Ascending aorta (tissue), 2 donors: ENCODE results near the gene PCYT2. TPM values are rescaled to one million over a fixed set of nuclear protein-coding genes. Genes with fewer than 3 reads are reported as not detected.

Source experiments
- DNase-seq, 2 donors: peaks; one replicate each; pipeline ENCODE4 v3.0.0-alpha.2; 2019; ENCODE audit warnings: low spot score in 2 of 2
- H3K27ac ChIP-seq, 2 donors: fragments of 200-600 bp; sonication (generic); one replicate each; pipeline ENCODE4 v1.5.1; 2016 to 2017; ENCODE audit warnings: mild to moderate bottlenecking in 1 of 2
- H3K27me3 ChIP-seq: fragments of 200-600 bp; sonication (generic); one replicate; pipeline ENCODE4 v1.5.1; 2017
- H3K36me3 ChIP-seq, 2 donors: fragments of 200-600 bp; sonication (generic); one replicate each; pipeline ENCODE4 v1.5.1; 2016
- H3K4me1 ChIP-seq, 2 donors: fragments of 200-600 bp; sonication (generic); one replicate each; pipeline ENCODE4 v1.5.1; 2016 to 2017; ENCODE audit warnings: mild to moderate bottlenecking in 1 of 2
- H3K4me3 ChIP-seq, 2 donors: fragments of 200-600 bp; sonication (generic); one replicate each; pipeline ENCODE4 v1.5.1; 2016 to 2017; ENCODE audit warnings: mild to moderate bottlenecking in 1 of 2
- H3K9me3 ChIP-seq, 2 donors: fragments of 200-600 bp; sonication (generic); one replicate each; pipeline ENCODE4 v1.5.1; 2016
- CTCF ChIP-seq, 3 experiments: fragments of 200-600 bp in 2 of 3; fragments of 450-650 bp in 1 of 3; sonication (generic) in 2 of 3; IDR thresholded peaks; one replicate each; pipeline ENCODE4 v1.5.1; 2016 to 2019; ENCODE audit warnings: antibody characterized with exemption in 3 of 3, mild to moderate bottlenecking in 1 of 3, moderate library complexity in 1 of 3
- intact Hi-C: fragments of 100-400 bp; cut with DNase I; formaldehyde crosslinking; loops from one replicate; pipeline ENCODE4 v1.15.1; 2023
- total RNA-seq: library from RNA; depleted of rRNA; stranded (reverse); fragments of >200 nt; gene quantifications from one replicate; pipeline ENCODE4 v1.1.0, GENCODE V29; 2016

Gene PCYT2
- total RNA-seq, 1 donor from 2014 or later = 81.1 TPM

GRCh38 chr17:81871387-81872230 is 39.6 kb downstream of the PCYT2 start:
- Histone ChIP-seq H3K9me3 (no peaks in the 10 kb centered on the region), H3K27ac (peak overlapping the region; percentile 96 to 99), H3K4me3 (peak overlapping the region; percentile 83 to 95), H3K36me3 (peaks cover 22 to 26% of the 10 kb centered on the region in 2 donors), H3K27me3 (no peaks in the 10 kb centered on the region), H3K4me1 (peaks cover 18 to 32% of the 10 kb centered on the region in 2 donors)
- DNase-seq = peak; percentile 74 to 96
- intact Hi-C loops = loop anchor here (1.0 to 5.0 kb wide), 5 partner anchors 11 to 151 kb away; partner anchors contain the start of genes ALYREF, ANAPC11, CENPX and LRRC45
- TF ChIP-seq CTCF (IDR thresholded peaks at IDR 0.05) = peak; percentile 27 to 53 (median 53)

GRCh38 chr17:81870981-81871386 is 40.2 kb downstream of the PCYT2 start, which contains the start of gene ARHGDIA:
Gene ARHGDIA (minus strand): TSS chr17:81871337. CDS start chr17:81869930, 1,407 bp downstream.
- Histone ChIP-seq H3K36me3 (peaks cover 22 to 29% of the 10 kb centered on the region in 2 donors), H3K4me1 (peaks cover 18 to 32% of the 10 kb centered on the region in 2 donors), H3K9me3 (no peaks in the 10 kb centered on the region), H3K27ac (peak within 1 kb of the TSS; percentile 96 to 99), H3K4me3 (peak within 1 kb of the TSS; percentile 83 to 95), H3K27me3 (no peaks in the 10 kb centered on the region)
- no peak for TF ChIP-seq CTCF (IDR thresholded peaks at IDR 0.05)
- intact Hi-C loops = loop anchor here (1.0 to 5.0 kb wide), 5 partner anchors 11 to 151 kb away; partner anchors contain the start of genes ALYREF, ANAPC11, CENPX and LRRC45
- no peak for DNase-seq

GRCh38 chr17:81870131-81870980 is 40.8 kb downstream of the PCYT2 start:
- H3K4me1 ChIP-seq = peaks cover 18 to 32% of the 10 kb centered on the region in 2 donors
- DNase-seq = no peak
- H3K27me3 ChIP-seq = no peaks in the 10 kb centered on the region
- intact Hi-C loops = loop anchor here (2.0 to 5.0 kb wide), 4 partner anchors 20 to 152 kb away; partner anchors contain the start of genes ALYREF, ANAPC11, CENPX and LRRC45
- H3K36me3 ChIP-seq = peaks cover 22 to 33% of the 10 kb centered on the region in 2 donors
- peak overlapping the region; percentile 83 to 95 for H3K4me3 ChIP-seq
- H3K27ac ChIP-seq = peak overlapping the region; percentile 96 to 99
- no peaks in the 10 kb centered on the region for H3K9me3 ChIP-seq
- no peak for TF ChIP-seq CTCF (IDR thresholded peaks at IDR 0.05)

- H3K27ac ChIP-seq = peak overlapping the region; percentile 96 to 99
- TF ChIP-seq CTCF (IDR thresholded peaks at IDR 0.05) = peak; percentile 83 to 91 (median 85)
- peaks cover 18 to 32% of the 10 kb centered on the region in 2 donors for H3K4me1 ChIP-seq
- H3K36me3 ChIP-seq = peaks cover 22 to 41% of the 10 kb centered on the region in 2 donors
- no peaks in the 10 kb centered on the region for H3K9me3 ChIP-seq
- DNase-seq = no peak
- intact Hi-C loops = loop anchor here (2.0 to 10.0 kb wide), 5 partner anchors 21 to 355 kb away; partner anchors contain the start of genes ACTG1, ALYREF, ANAPC11 and CENPX
- H3K4me3 ChIP-seq = peak overlapping the region; percentile 83 to 95
- no peaks in the 10 kb centered on the region for H3K27me3 ChIP-seq
These were observed 41.7 kb downstream of the PCYT2 start for GRCh38 chr17:81869221-81870130.
